Measurements from ENCODE around the gene GNAZ. TPM values are rescaled to one million over a fixed set of nuclear protein-coding genes. Genes with fewer than 3 reads are reported as not detected.

Gene GNAZ
- total and polyA plus RNA-seq, 12 donors, result 1.3 to 4.2 (median 2.3) TPM

DNA sequence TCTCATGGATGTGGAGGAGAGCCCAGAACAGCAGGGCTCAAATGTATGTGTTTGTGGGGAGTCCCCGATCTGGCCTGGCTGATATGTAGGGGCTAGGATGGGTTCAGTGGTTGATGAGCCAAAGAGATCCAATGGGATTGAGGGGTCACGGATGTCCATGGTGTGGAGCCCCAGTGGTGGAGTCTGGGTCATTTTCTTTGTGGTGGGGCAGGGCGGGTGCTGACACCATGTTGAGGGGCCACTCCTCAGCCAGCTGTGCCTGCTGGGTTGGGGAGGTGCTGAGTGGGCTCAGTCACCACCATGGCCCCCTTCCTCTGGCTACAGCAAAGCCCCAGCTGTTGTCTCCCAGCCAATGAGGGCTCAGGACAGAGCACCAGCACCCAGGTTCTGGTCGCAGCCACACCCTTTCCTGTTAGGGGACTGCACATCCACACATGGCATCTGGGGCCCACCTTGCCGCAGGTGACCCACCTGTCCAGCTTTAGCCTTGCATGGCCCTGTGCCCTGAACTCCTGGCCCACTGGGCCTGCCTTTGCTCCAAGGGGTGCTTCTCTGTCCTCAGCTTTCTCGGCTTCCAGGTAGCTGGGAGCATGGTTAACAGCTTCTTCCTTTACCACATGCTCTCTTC, 3.2 kb upstream of the GNAZ start:
- WGBS, 2 donors, result 91 to 93% methylated on average over 6 of the region's 6 CpGs
- Histone ChIP-seq H3K4me1 (peaks cover 0 to 42% (median 20%) of the 10 kb centered on the region in 9 donors), H3K27ac (peak overlapping the region in 1 of 10 donors; percentile 20), H3K9me3 (no peaks in the 10 kb centered on the region), H3K27me3 (peaks cover 0 to 32% (median 0%) of the 10 kb centered on the region in 7 donors), H3K36me3 (no peaks in the 10 kb centered on the region), H3K4me3 (no peak overlapping the region)
- intact Hi-C loops (cut with DNase I), result loop anchor here in 3 of 10 donors (5.0 to 10.0 kb wide), 3 partner anchors 40 to 105 kb away; no protein-coding TSS in a partner anchor
- TF ChIP-seq, protein P1, sequence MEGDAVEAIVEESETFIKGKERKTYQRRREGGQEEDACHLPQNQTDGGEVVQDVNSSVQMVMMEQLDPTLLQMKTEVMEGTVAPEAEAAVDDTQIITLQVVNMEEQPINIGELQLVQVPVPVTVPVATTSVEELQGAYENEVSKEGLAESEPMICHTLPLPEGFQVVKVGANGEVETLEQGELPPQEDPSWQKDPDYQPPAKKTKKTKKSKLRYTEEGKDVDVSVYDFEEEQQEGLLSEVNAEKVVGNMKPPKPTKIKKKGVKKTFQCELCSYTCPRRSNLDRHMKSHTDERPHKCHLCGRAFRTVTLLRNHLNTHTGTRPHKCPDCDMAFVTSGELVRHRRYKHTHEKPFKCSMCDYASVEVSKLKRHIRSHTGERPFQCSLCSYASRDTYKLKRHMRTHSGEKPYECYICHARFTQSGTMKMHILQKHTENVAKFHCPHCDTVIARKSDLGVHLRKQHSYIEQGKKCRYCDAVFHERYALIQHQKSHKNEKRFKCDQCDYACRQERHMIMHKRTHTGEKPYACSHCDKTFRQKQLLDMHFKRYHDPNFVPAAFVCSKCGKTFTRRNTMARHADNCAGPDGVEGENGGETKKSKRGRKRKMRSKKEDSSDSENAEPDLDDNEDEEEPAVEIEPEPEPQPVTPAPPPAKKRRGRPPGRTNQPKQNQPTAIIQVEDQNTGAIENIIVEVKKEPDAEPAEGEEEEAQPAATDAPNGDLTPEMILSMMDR (IDR thresholded peaks at IDR 0.05), result no peak
- DNase-seq (peak; percentile 2 to 4), ATAC-seq (no peak)

DNA sequence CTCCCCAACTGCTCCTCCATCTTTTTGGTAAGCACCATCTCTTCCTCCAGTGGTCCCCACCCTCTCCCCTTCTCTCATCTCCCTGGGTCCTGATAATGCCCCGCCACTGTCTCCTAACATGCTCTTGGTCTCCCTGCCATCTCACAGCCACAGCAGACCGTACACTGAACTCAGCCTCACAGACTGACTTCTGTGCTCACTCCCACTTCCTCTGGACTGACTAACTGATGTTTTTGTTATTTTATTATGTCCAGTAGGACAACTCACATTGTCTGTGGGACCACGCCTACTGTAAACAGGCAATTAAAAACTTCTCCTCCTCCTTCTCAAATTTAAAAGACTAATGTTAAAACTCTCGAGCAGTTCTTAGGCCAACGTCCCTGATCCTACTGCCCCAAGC, 2.6 kb upstream of the GNAZ start:
- H3K4me1 ChIP-seq, result peaks cover 0 to 42% (median 20%) of the 10 kb centered on the region in 9 donors
- H3K27ac ChIP-seq, result peak overlapping the region in 2 of 10 donors; percentile 4 to 21
- H3K36me3 ChIP-seq, result no peaks in the 10 kb centered on the region
- ATAC-seq (no peak), DNase-seq (peak in 1 of 2 donors; percentile 3)
- peaks cover 0 to 36% (median 0%) of the 10 kb centered on the region in 7 donors for H3K27me3 ChIP-seq
- no peak overlapping the region for H3K4me3 ChIP-seq
- TF ChIP-seq, protein P1 (IDR thresholded peaks at IDR 0.05), result no peak
- WGBS, 2 donors, result 68 to 73% methylated on average over 5 of the region's 5 CpGs
- H3K9me3 ChIP-seq, result no peaks in the 10 kb centered on the region
- intact Hi-C loops (cut with DNase I), result loop anchor here in 3 of 10 donors (5.0 to 10.0 kb wide), 3 partner anchors 40 to 105 kb away; no protein-coding TSS in a partner anchor

DNA sequence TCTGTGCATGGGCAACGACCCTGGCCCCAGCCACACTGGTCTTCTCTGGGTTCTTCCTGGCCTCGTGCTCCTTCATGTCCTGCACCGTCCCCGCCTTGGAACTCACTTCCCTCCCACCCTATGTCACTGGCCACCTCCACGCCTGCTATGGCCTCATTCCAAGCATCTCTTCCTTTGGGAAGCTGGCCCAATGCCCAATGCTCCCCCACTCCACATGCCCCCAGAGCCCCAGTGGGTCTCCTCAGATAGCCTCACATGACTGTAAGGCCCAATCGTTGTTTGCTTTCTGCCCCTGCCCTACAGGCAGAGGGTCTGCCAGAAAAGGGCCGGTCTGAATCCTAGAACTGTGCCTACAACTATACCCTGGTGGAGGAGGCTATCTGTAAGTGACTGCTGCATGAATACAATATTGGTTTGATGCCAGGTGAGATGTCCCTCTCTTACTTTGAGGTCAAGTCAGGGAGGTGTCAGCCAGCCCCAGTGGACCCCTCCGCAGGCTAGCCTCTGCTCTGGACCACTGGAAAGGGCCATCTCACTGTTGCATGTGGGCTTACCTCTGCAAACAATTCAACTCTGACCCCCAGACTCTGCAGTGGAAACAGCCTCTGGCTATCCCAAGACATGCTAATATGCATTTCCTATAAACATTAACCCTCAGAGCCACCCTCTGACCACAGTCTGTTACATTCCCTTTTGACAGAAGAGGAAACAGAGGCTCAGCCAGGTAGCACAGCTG, 2.1 kb upstream of the GNAZ start:
- 65 to 71% methylated on average over 8 of the region's 8 CpGs for WGBS, 2 donors
- intact Hi-C loops (cut with DNase I), result loop anchor here in 3 of 10 donors (5.0 to 10.0 kb wide), 3 partner anchors 39 to 106 kb away; no protein-coding TSS in a partner anchor
- DNase-seq (peak in 1 of 2 donors; percentile 18), ATAC-seq (no peak)
- peak overlapping the region in 2 of 10 donors; percentile 4 to 21 for H3K27ac ChIP-seq
- peaks cover 0 to 42% (median 20%) of the 10 kb centered on the region in 9 donors for H3K4me1 ChIP-seq
- no peaks in the 10 kb centered on the region for H3K9me3 ChIP-seq
- TF ChIP-seq, protein P1 (IDR thresholded peaks at IDR 0.05), result no peak
- no peaks in the 10 kb centered on the region for H3K36me3 ChIP-seq
- no peak overlapping the region for H3K4me3 ChIP-seq
- peaks cover 0 to 36% (median 0%) of the 10 kb centered on the region in 7 donors for H3K27me3 ChIP-seq

DNA sequence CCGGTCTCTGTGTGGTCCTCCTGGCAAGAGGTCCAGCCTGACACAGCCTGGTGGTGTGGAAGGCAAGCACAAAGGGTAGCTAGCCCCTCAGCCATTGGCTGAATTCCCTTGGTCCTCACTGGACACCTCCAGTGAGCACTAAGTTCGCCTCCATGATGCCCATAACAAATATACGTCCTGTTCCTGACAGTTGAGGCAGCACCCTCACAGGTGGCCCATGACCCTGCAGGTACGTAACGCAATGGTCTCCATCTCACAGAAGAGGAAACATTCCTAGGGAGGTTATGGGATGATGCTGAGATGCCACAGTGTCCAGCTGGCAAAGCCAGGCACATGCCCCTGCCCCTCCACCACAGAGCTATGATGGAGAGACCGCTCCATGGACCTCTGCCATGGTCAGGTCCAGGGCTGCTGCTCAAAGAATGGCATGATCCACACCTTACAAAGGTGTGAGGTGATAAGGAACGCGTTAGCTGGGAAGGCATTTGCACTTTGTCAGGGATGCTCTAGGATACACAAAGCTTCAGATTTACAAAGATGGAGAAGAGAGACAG, 1.4 kb upstream of the GNAZ start:
- H3K9me3 ChIP-seq, result no peaks in the 10 kb centered on the region
- no peak overlapping the region for H3K27ac ChIP-seq
- ATAC-seq (no peak), DNase-seq (no peak)
- intact Hi-C loops (cut with DNase I), result loop anchor here in 3 of 10 donors (5.0 to 10.0 kb wide), 3 partner anchors 38 to 107 kb away; no protein-coding TSS in a partner anchor
- TF ChIP-seq, protein P1 (IDR thresholded peaks at IDR 0.05), result no peak
- peaks cover 0 to 42% (median 20%) of the 10 kb centered on the region in 9 donors for H3K4me1 ChIP-seq
- H3K36me3 ChIP-seq, result no peaks in the 10 kb centered on the region
- WGBS, 2 donors, result 79 to 81% methylated on average over 8 of the region's 8 CpGs
- peaks cover 0 to 36% (median 0%) of the 10 kb centered on the region in 7 donors for H3K27me3 ChIP-seq
- H3K4me3 ChIP-seq, result no peak overlapping the region
